Cardiac muscle cell (in vitro differentiated cells and primary cell): ENCODE results near the gene LTB4R. TPM values are rescaled to one million over a fixed set of nuclear protein-coding genes. Genes with fewer than 3 reads are reported as not detected.

Source experiments
- DNase-seq, 2 donors: peaks; one replicate each; pipeline versions ENCODE4 v3.0.0 to v3.0.0-alpha.2; 2010 to 2017; ENCODE audit warnings: low read depth in 1 of 2, low spot score in 1 of 2
- H3K27ac ChIP-seq: fragments of 200-600 bp; sonication (generic); 2 replicates; pipeline ENCODE4 v1.5.1; 2016
- H3K27me3 ChIP-seq: fragments of 200-600 bp; sonication (generic); 2 replicates; pipeline ENCODE4 v1.6.0; 2016; ENCODE audit warnings: control low read depth
- H3K36me3 ChIP-seq: fragments of 200-600 bp; sonication (generic); 2 replicates; pipeline ENCODE4 v1.5.1; 2016; ENCODE audit warnings: control low read depth
- H3K4me1 ChIP-seq: fragments of 200-600 bp; sonication (generic); 2 replicates; pipeline ENCODE4 v1.8.1; 2017; ENCODE audit warnings: low read depth, mild to moderate bottlenecking, mixed run types
- H3K4me3 ChIP-seq: fragments of 200-600 bp; sonication (generic); 2 replicates; pipeline ENCODE4 v1.5.1; 2016; ENCODE audit warnings: mild to moderate bottlenecking
- H3K9me3 ChIP-seq: fragments of 200-600 bp; sonication (generic); 2 replicates; pipeline ENCODE4 v1.5.1; 2017; ENCODE audit warnings: low read depth, mild to moderate bottlenecking, control low read depth
- CTCF ChIP-seq: IDR thresholded peaks from 2 replicates; pipeline ENCODE4 v1.5.1; 2012; ENCODE audit warnings: low read depth, mild to moderate bottlenecking, low read length
- polyA plus RNA-seq: library from polyadenylated mRNA; unstranded; fragments of >200 nt; fragmentation: Nextera tagmentation; extraction: Ambion mirVana; gene quantifications from 2 replicates; pipeline ENCODE4 v1.2.1, GENCODE V29; 2016
- total RNA-seq: library from RNA; depleted of rRNA; stranded (reverse); fragments of >200 nt; gene quantifications from 2 replicates; pipeline ENCODE4 v1.2.3, GENCODE V29; 2016

Gene LTB4R
- total and polyA plus RNA-seq, 2 experiments from 2014 or later: 2.7 to 8.5 TPM

DNA sequence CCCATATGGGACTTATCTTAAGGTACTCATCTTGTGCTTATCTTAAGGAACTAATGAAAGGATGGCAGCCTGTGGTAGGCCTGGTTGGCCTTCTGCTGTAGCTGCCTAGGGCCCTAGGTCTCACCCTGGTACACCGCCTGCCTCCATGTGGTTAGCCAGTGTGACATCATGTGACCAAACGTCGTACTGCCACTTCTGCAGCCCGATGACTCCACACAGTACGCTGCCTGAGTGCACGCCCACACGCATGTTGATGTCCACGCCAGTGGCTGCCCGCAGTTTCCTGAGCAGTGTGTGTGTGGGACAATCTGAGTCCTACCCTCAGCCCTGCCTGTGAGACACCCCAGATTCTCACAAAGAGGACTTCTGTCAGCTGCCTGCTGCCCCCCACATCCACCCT, 18.4 kb downstream of the LTB4R start:
- H3K27me3 ChIP-seq: peaks cover 49% of the 10 kb centered on the region
- DNase-seq: no peak
- TF ChIP-seq CTCF: no peak
- H3K4me3 ChIP-seq: no peak overlapping the region
- H3K9me3 ChIP-seq: no peaks in the 10 kb centered on the region
- peaks cover 7% of the 10 kb centered on the region for H3K4me1 ChIP-seq
- H3K27ac ChIP-seq: no peak overlapping the region
- H3K36me3 ChIP-seq: no peaks in the 10 kb centered on the region

DNA sequence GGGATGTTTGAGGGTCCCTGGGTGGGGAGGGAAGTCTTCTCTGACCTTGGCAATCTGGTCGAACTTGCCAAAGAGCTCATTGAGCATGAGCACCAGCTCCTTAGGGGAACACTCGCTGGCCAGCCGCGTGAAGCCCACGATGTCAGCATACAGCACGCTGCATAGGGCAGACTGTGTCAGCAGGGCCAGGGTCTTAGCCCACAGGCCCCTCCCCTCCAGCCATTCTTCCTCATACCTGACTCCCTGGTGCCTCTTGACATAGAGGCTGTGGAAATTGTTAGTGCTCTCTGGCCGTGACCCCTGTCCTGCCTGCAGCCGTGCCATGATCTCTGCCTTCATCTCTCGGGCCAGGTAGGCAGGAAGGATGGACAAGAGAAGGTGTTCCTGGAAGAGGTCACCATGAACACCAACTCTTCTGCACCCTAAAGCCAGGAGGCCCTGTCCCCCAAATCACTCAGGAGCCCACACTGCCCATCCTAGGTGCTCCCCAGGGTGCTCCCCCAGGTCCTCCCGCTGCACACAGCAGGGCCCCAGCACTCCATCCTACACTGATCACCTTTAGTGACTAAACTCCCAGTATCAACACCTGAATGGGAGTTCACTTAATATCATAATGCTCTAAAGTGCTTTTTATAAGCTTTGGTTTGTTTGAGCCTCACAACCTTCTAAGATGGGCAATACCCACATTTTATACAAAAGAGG, 19.8 kb downstream of the LTB4R start:
- no peaks in the 10 kb centered on the region for H3K36me3 ChIP-seq
- H3K4me3 ChIP-seq: no peak overlapping the region
- no peak overlapping the region for H3K27ac ChIP-seq
- TF ChIP-seq CTCF: no peak
- H3K27me3 ChIP-seq: peaks cover 63% of the 10 kb centered on the region
- DNase-seq: no peak
- peaks cover 7% of the 10 kb centered on the region for H3K4me1 ChIP-seq
- no peaks in the 10 kb centered on the region for H3K9me3 ChIP-seq

GRCh38 chr14:24331731-24332267, 20.5 kb downstream of the LTB4R start:
- no peak for DNase-seq

DNA sequence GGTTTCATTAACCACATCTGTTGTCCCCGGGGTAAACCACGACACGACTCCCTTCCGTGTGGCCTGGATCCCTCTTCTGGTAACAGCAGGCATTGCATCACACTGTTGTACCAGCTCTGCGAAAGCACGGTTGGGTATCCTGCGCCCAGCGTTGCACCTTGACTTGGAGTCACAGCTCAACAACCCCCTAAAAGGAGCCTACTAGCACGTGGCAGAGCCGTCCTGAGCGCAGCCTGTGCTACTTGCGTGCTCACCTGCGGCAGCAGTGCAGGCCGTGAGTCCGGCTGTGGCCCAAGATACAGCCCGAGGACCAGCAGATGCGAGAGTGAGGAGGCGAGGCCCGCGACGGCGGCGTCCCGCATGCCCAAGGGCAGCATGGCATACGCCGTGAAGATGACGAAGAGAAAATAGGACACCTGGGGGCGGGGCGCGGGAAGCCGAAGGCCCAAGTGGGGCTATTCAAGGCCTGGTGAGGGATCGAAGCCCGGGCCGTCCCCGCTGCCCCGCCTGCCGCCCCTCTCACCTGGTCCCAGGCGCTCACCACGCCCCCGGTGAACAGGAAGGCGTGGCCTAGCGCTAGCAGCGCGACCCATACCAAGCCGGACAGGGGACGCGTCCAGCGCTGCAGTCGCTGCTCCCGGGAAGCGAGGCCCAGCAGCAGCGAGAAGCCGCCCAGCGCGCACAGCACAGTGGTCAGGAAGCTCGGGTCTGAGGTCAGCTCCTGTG, 21.1 kb downstream of the LTB4R start:
- Histone ChIP-seq H3K27ac (no peak overlapping the region), H3K27me3 (peaks cover 76% of the 10 kb centered on the region), H3K4me3 (peak overlapping the region; percentile 23), H3K9me3 (no peaks in the 10 kb centered on the region), H3K36me3 (no peaks in the 10 kb centered on the region), H3K4me1 (peaks cover 7% of the 10 kb centered on the region)
- DNase-seq: peak; percentile 64 to 77
- TF ChIP-seq CTCF: peak; percentile 77

More at GRCh38 chr14:24331731-24332267, 20.5 kb downstream of the LTB4R start:
- peaks cover 7% of the 10 kb centered on the region for H3K4me1 ChIP-seq
- no peak for TF ChIP-seq CTCF
- H3K27ac ChIP-seq: no peak overlapping the region
- no peak overlapping the region for H3K4me3 ChIP-seq
- no peaks in the 10 kb centered on the region for H3K9me3 ChIP-seq
- H3K36me3 ChIP-seq: no peaks in the 10 kb centered on the region
- H3K27me3 ChIP-seq: peaks cover 70% of the 10 kb centered on the region

GRCh38 chr14:24334431-24335291, 23.4 kb downstream of the LTB4R start, which contains the start of gene ADCY4:
ADCY4 (minus strand) TSS chr14:24335071; CDS start chr14:24334652, 419 bp downstream.
- TF ChIP-seq CTCF: no peak
- peak within 1 kb of the TSS; percentile 23 for H3K4me3 ChIP-seq
- no peaks in the 10 kb centered on the region for H3K9me3 ChIP-seq
- H3K27me3 ChIP-seq: peaks cover 98% of the 10 kb centered on the region
- H3K36me3 ChIP-seq: no peaks in the 10 kb centered on the region
- no peak within 1 kb of the TSS for H3K27ac ChIP-seq
- DNase-seq: peak; percentile 15 to 25
- peaks cover 7% of the 10 kb centered on the region for H3K4me1 ChIP-seq
